GM23338 (cell line): ENCODE results near the gene AMELY. TPM values are rescaled to one million over a fixed set of nuclear protein-coding genes. Genes with fewer than 3 reads are reported as not detected.
A peak's percentile ranks its signal among the peaks of the same experiment; 100 is the strongest.
"Not testable (repeated sequence)": the region's sequence is repeated elsewhere in the genome, so short reads cannot be mapped to it uniquely, and the experiment has no call there.

Experiments
- ATAC-seq: fragments of 200-7000 bp; cut with Tn5 transposase; 3 replicates; pipeline ENCODE4 v1.9.1; 2020
- DNase-seq: peaks from one replicate; pipeline ENCODE4 v3.0.0-alpha.2; 2015; ENCODE audit warnings: low spot score
- H2AFZ ChIP-seq: fragments of 200-600 bp; sonication (generic); 2 replicates; pipeline ENCODE4 v1.8.0; 2016; ENCODE audit warnings: antibody characterized with exemption, mild to moderate bottlenecking, moderate library complexity
- H3F3A ChIP-seq: fragments of 200-600 bp; sonication (generic); replicated peaks from 2 replicates; pipeline ENCODE4 v1.8.0; 2017; ENCODE audit warnings: antibody characterized with exemption, mixed run types, low read depth
- H3K27ac ChIP-seq: fragments of 200-600 bp; sonication (generic); 2 replicates; pipeline ENCODE4 v1.6.1; 2016; ENCODE audit warnings: low read depth
- H3K27me3 ChIP-seq: fragments of 200-600 bp; sonication (generic); 2 replicates; pipeline ENCODE4 v1.8.0; 2016; ENCODE audit warnings: mild to moderate bottlenecking, mixed run types, moderate library complexity; ENCODE audit not compliant: insufficient read depth
- H3K36me3 ChIP-seq: fragments of 200-600 bp; sonication (generic); 2 replicates; pipeline ENCODE4 v1.8.0; 2016; ENCODE audit warnings: mild to moderate bottlenecking; ENCODE audit not compliant: insufficient read depth
- H3K4me1 ChIP-seq: fragments of 200-600 bp; sonication (generic); 2 replicates; pipeline ENCODE4 v1.8.0; 2016; ENCODE audit warnings: mild to moderate bottlenecking, moderate library complexity; ENCODE audit not compliant: insufficient read depth
- H3K4me2 ChIP-seq: fragments of 200-600 bp; sonication (generic); 2 replicates; pipeline ENCODE4 v1.7.1; 2017; ENCODE audit warnings: mixed run types
- H3K4me3 ChIP-seq: fragments of 200-600 bp; sonication (generic); 2 replicates; pipeline ENCODE4 v1.6.1; 2016; ENCODE audit warnings: mixed run types
- H3K79me2 ChIP-seq: fragments of 200-600 bp; sonication (generic); replicated peaks from 2 replicates; pipeline ENCODE4 v1.8.0; 2017; ENCODE audit warnings: mild to moderate bottlenecking; ENCODE audit not compliant: insufficient read depth
- H3K9me2 ChIP-seq: fragments of 200-600 bp; sonication (generic); 2 replicates; pipeline ENCODE4 v1.8.0; 2017; ENCODE audit not compliant: insufficient read depth
- H4K20me1 ChIP-seq: fragments of 200-600 bp; sonication (generic); replicated peaks from 2 replicates; pipeline ENCODE4 v1.8.0; 2017; ENCODE audit warnings: mild to moderate bottlenecking; ENCODE audit not compliant: insufficient read depth
- H3K27ac Mint-ChIP-seq: 2 replicates; pipeline ENCODE4 v1.8.0; 2020; ENCODE audit warnings: inconsistent platforms, mild to moderate bottlenecking, moderate library complexity, mixed read lengths
- H3K27me3 Mint-ChIP-seq: 3 replicates; pipeline ENCODE4 v1.8.0; 2022; ENCODE audit warnings: low read depth, mild to moderate bottlenecking, moderate library complexity, mixed read lengths, inconsistent platforms; ENCODE audit not compliant: insufficient read depth, poor library complexity
- H3K36me3 Mint-ChIP-seq: 3 replicates; pipeline ENCODE4 v1.8.0; 2021; ENCODE audit warnings: low read depth, mild to moderate bottlenecking, inconsistent platforms, moderate library complexity, mixed read lengths
- H3K4me1 Mint-ChIP-seq: 3 replicates; pipeline ENCODE4 v1.8.0; 2020; ENCODE audit warnings: mild to moderate bottlenecking, inconsistent platforms, mixed read lengths
- H3K4me3 Mint-ChIP-seq: 3 replicates; pipeline ENCODE4 v1.8.0; 2021; ENCODE audit warnings: moderate library complexity, mild to moderate bottlenecking, inconsistent platforms, mixed read lengths
- H3K9me3 Mint-ChIP-seq: 3 replicates; pipeline ENCODE4 v1.8.0; 2020; ENCODE audit warnings: moderate library complexity, mild to moderate bottlenecking, inconsistent platforms, mixed read lengths
- CREB1 ChIP-seq: fragments of 250-450 bp; sonication (Bioruptor Pico); IDR thresholded peaks from 2 replicates; pipeline ENCODE4 v1.5.0; 2020; ENCODE audit warnings: low read depth, mild to moderate bottlenecking, moderate library complexity
- EZH2 ChIP-seq: fragments of 200-600 bp; sonication (generic); IDR thresholded peaks from one replicate; pipeline ENCODE4 v1.8.0; 2017; ENCODE audit warnings: antibody characterized with exemption, mild to moderate bottlenecking, low read depth; ENCODE audit not compliant: unreplicated experiment
- EZH2phosphoT487 ChIP-seq: fragments of 200-600 bp; sonication (generic); IDR thresholded peaks from one replicate; pipeline ENCODE4 v1.8.1; 2018; ENCODE audit warnings: antibody characterized with exemption; ENCODE audit not compliant: unreplicated experiment
- STAT1 ChIP-seq: IDR thresholded peaks from one replicate; pipeline ENCODE4 v1.6.1; 2016; ENCODE audit warnings: antibody characterized with exemption; ENCODE audit not compliant: unreplicated experiment
- polyA plus RNA-seq: library from polyadenylated mRNA; unstranded; fragments of >200 nt; fragmentation: Nextera tagmentation; extraction: Ambion mirVana; gene quantifications from 2 replicates; pipeline ENCODE4 v1.2.1, GENCODE V29; 2016
- total RNA-seq: library from RNA; depleted of rRNA; stranded (reverse); fragments of >200 nt; shearing (Covaris generic); gene quantifications from 2 replicates; pipeline ENCODE4 v1.2.3, GENCODE V29; 2014
- TF ChIP-seq, protein P1 (sequence below): IDR thresholded peaks from 2 replicates; pipeline ENCODE4 v1.6.1; 2016; ENCODE audit warnings: antibody characterized with exemption
- TF ChIP-seq, protein P2 (sequence below): fragments of 250-450 bp; sonication (Bioruptor Pico); IDR thresholded peaks from 2 replicates; pipeline ENCODE4 v1.5.0; 2020; ENCODE audit warnings: mild to moderate bottlenecking, moderate library complexity
- TF ChIP-seq, protein P3 (sequence below), 2 experiments: fragments of 200-600 bp in 1 of 2; sonication (generic) in 1 of 2; conservative IDR thresholded peaks; 2 replicates each; pipeline versions ENCODE4 v1.5.1 to v1.6.1; 2016 to 2017; ENCODE audit warnings: antibody characterized with exemption in 2 of 2, low read depth in 2 of 2, mild to moderate bottlenecking in 2 of 2, moderate library complexity in 1 of 2

Gene AMELY
- total and polyA plus RNA-seq, 2 experiments from 2014 or later, result not detected

DNA sequence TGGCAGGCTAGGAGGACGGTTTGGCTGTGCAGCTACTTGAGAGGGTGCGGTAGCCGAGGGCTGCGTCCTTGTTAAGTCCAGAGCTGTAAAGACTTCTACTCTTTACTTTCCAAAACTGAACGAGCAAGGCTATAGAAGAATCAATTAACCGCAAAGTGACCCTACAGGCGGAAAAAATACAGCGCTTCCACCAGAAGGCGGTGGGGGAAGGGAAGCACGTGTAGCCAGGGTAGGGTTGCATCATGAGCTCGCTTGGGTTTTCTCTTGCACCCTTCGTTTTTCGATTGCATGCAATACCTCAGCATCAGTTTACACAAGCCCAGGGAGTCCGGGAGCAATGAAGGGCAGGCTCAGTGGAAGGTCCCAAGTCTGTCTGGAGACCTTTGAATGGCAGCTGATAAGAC, 2.4 kb downstream of the AMELY start:
- Histone ChIP-seq H3K4me3 (peak overlapping the region; percentile 68), H4K20me1 (0 out of 2 replicates have a peak, but pooled peaks cover 5% of the 10 kb centered on the region), H3K27me3 (peaks cover 28% of the 10 kb centered on the region; the same call in 1 of the 2 replicates), H2AFZ (no peak overlapping the region), H3K4me1 (peaks cover 5% of the 10 kb centered on the region), H3F3A (no peaks in the 10 kb centered on the region), H3K79me2 (peaks cover 20% of the 10 kb centered on the region), H3K36me3 (no peaks in the 10 kb centered on the region), H3K4me2 (peak overlapping the region; percentile 82), H3K27ac (no peak overlapping the region), H3K9me2 (no peaks in the 10 kb centered on the region)
- H3K4me3 Mint-ChIP-seq, result peak overlapping the region; percentile 86
- TF ChIP-seq, protein P1, sequence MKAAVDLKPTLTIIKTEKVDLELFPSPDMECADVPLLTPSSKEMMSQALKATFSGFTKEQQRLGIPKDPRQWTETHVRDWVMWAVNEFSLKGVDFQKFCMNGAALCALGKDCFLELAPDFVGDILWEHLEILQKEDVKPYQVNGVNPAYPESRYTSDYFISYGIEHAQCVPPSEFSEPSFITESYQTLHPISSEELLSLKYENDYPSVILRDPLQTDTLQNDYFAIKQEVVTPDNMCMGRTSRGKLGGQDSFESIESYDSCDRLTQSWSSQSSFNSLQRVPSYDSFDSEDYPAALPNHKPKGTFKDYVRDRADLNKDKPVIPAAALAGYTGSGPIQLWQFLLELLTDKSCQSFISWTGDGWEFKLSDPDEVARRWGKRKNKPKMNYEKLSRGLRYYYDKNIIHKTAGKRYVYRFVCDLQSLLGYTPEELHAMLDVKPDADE, result no peak
- no peak for TF ChIP-seq EZH2
- H3K9me3 Mint-ChIP-seq, result no peaks in the 10 kb centered on the region
- DNase-seq (peak; percentile 84), ATAC-seq (peak; percentile 11)
- H3K36me3 Mint-ChIP-seq, result peaks cover 18% of the 10 kb centered on the region
- peaks cover 22% of the 10 kb centered on the region for H3K4me1 Mint-ChIP-seq
- H3K27me3 Mint-ChIP-seq, result peaks cover 11% of the 10 kb centered on the region
- H3K27ac Mint-ChIP-seq, result peak overlapping the region; percentile 95

DNA sequence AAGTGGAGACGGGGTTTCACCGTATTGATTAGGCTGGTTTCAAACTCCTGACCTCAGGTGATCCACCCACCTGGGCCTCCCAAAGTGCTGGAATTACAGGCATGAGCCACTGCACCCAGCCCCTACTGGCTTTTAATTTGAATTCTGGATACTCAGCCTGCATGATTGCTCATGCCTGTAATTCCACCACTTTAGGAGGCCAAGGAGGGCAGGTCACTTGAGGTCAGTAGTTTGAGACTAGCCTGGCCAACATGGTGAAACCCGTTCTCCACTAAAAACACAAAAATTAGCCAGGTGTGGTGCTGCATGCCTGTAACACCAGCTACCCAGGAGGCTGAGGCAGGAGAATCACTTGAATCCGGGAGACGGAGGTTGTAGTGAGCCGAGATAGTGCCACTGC, 3.5 kb downstream of the AMELY start:
- not testable (repeated sequence) for H3K27ac Mint-ChIP-seq, ATAC-seq, H3K9me3 Mint-ChIP-seq, H3K36me3 ChIP-seq, H3K4me3 Mint-ChIP-seq, H3F3A ChIP-seq, H3K27ac ChIP-seq, DNase-seq, H4K20me1 ChIP-seq, H3K36me3 Mint-ChIP-seq, H3K4me3 ChIP-seq, H3K4me1 ChIP-seq, H2AFZ ChIP-seq, H3K9me2 ChIP-seq
- peaks cover 11% of the 10 kb centered on the region for H3K27me3 Mint-ChIP-seq
- Histone ChIP-seq H3K4me2 (peak overlapping the region; percentile 82), H3K27me3 (peaks cover 28% of the 10 kb centered on the region; the same call in 1 of the 2 replicates), H3K79me2 (peaks cover 10% of the 10 kb centered on the region)
- H3K4me1 Mint-ChIP-seq, result peaks cover 20% of the 10 kb centered on the region

DNA sequence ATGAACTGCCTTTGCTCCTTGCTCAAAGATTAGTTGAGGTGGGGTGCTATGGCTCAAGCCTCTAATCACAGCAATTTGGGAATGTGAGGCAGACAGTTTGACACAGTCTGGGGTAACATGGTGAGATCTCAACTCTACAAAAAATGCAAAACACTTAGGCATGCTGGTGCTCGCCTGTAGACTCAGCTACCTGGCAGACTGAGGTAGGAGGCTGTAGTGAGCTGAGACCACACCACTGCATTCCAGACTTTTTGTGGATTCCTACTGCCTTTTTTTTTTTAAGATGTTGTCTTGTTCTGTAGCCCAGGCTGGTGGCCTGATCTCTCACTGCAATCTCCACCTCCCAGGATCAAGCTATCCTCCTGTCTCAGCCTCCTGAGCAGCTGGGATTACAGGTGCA, 4.0 kb downstream of the AMELY start:
- Histone ChIP-seq H2AFZ (no peak overlapping the region), H3K4me2 (no peak overlapping the region), H3K79me2 (peaks cover 6% of the 10 kb centered on the region; the same call in 1 of the 2 replicates), H3K9me2 (no peaks in the 10 kb centered on the region), H3F3A (no peaks in the 10 kb centered on the region), H3K27me3 (peaks cover 28% of the 10 kb centered on the region; the same call in 1 of the 2 replicates), H3K4me1 (peaks cover 5% of the 10 kb centered on the region), H3K4me3 (no peak overlapping the region), H3K36me3 (no peaks in the 10 kb centered on the region), H3K27ac (no peak overlapping the region), H4K20me1 (0 out of 2 replicates have a peak, but pooled peaks cover 5% of the 10 kb centered on the region)
- H3K27me3 Mint-ChIP-seq, result peaks cover 11% of the 10 kb centered on the region
- H3K9me3 Mint-ChIP-seq, result no peaks in the 10 kb centered on the region
- H3K36me3 Mint-ChIP-seq, result peaks cover 6% of the 10 kb centered on the region; the same call in 2 of the 3 replicates
- no peak overlapping the region for H3K4me3 Mint-ChIP-seq
- H3K4me1 Mint-ChIP-seq, result peaks cover 17% of the 10 kb centered on the region; the same call in 2 of the 3 replicates
- DNase-seq (no peak), ATAC-seq (no peak)
- H3K27ac Mint-ChIP-seq, result no peak overlapping the region
- TF ChIP-seq, protein P2, sequence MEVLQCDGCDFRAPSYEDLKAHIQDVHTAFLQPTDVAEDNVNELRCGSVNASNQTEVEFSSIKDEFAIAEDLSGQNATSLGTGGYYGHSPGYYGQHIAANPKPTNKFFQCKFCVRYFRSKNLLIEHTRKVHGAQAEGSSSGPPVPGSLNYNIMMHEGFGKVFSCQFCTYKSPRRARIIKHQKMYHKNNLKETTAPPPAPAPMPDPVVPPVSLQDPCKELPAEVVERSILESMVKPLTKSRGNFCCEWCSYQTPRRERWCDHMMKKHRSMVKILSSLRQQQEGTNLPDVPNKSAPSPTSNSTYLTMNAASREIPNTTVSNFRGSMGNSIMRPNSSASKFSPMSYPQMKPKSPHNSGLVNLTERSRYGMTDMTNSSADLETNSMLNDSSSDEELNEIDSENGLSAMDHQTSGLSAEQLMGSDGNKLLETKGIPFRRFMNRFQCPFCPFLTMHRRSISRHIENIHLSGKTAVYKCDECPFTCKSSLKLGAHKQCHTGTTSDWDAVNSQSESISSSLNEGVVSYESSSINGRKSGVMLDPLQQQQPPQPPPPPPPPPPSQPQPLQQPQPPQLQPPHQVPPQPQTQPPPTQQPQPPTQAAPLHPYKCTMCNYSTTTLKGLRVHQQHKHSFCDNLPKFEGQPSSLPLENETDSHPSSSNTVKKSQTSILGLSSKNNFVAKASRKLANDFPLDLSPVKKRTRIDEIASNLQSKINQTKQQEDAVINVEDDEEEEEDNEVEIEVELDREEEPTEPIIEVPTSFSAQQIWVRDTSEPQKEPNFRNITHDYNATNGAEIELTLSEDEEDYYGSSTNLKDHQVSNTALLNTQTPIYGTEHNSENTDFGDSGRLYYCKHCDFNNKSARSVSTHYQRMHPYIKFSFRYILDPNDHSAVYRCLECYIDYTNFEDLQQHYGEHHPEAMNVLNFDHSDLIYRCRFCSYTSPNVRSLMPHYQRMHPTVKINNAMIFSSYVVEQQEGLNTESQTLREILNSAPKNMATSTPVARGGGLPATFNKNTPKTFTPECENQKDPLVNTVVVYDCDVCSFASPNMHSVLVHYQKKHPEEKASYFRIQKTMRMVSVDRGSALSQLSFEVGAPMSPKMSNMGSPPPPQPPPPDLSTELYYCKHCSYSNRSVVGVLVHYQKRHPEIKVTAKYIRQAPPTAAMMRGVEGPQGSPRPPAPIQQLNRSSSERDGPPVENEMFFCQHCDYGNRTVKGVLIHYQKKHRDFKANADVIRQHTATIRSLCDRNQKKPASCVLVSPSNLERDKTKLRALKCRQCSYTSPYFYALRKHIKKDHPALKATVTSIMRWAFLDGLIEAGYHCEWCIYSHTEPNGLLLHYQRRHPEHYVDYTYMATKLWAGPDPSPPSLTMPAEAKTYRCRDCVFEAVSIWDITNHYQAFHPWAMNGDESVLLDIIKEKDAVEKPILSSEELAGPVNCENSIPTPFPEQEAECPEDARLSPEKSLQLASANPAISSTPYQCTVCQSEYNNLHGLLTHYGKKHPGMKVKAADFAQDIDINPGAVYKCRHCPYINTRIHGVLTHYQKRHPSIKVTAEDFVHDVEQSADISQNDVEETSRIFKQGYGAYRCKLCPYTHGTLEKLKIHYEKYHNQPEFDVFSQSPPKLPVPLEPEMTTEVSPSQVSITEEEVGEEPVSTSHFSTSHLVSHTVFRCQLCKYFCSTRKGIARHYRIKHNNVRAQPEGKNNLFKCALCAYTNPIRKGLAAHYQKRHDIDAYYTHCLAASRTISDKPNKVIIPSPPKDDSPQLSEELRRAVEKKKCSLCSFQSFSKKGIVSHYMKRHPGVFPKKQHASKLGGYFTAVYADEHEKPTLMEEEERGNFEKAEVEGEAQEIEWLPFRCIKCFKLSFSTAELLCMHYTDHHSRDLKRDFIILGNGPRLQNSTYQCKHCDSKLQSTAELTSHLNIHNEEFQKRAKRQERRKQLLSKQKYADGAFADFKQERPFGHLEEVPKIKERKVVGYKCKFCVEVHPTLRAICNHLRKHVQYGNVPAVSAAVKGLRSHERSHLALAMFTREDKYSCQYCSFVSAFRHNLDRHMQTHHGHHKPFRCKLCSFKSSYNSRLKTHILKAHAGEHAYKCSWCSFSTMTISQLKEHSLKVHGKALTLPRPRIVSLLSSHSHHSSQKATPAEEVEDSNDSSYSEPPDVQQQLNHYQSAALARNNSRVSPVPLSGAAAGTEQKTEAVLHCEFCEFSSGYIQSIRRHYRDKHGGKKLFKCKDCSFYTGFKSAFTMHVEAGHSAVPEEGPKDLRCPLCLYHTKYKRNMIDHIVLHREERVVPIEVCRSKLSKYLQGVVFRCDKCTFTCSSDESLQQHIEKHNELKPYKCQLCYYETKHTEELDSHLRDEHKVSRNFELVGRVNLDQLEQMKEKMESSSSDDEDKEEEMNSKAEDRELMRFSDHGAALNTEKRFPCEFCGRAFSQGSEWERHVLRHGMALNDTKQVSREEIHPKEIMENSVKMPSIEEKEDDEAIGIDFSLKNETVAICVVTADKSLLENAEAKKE (CRISPR knock-in tag), result no peak
- TF ChIP-seq EZH2phosphoT487, result no peak
- no peak for TF ChIP-seq EZH2
- TF ChIP-seq, protein P3, sequence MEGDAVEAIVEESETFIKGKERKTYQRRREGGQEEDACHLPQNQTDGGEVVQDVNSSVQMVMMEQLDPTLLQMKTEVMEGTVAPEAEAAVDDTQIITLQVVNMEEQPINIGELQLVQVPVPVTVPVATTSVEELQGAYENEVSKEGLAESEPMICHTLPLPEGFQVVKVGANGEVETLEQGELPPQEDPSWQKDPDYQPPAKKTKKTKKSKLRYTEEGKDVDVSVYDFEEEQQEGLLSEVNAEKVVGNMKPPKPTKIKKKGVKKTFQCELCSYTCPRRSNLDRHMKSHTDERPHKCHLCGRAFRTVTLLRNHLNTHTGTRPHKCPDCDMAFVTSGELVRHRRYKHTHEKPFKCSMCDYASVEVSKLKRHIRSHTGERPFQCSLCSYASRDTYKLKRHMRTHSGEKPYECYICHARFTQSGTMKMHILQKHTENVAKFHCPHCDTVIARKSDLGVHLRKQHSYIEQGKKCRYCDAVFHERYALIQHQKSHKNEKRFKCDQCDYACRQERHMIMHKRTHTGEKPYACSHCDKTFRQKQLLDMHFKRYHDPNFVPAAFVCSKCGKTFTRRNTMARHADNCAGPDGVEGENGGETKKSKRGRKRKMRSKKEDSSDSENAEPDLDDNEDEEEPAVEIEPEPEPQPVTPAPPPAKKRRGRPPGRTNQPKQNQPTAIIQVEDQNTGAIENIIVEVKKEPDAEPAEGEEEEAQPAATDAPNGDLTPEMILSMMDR (conservative IDR thresholded peaks at IDR 0.05; ENCODE audit: low read depth in 2 of 2), result no peak
- TF ChIP-seq STAT1, result no peak
- TF ChIP-seq CREB1 (CRISPR knock-in tag), result no peak
